HG03439 (cell line): Measurements from ENCODE around the gene CAMK1D.
"Not testable (repeated sequence)": the region's sequence is repeated elsewhere in the genome, so short reads cannot be mapped to it uniquely, and the experiment has no call there.

Experiments used
- ATAC-seq: cut with Tn5 transposase; IDR thresholded peaks from one replicate; pipeline ENCODE4 v1.9.1; 2021; ENCODE audit warnings: mild to moderate bottlenecking, moderate library complexity; ENCODE audit not compliant: unreplicated experiment

CAMK1D gene

DNA sequence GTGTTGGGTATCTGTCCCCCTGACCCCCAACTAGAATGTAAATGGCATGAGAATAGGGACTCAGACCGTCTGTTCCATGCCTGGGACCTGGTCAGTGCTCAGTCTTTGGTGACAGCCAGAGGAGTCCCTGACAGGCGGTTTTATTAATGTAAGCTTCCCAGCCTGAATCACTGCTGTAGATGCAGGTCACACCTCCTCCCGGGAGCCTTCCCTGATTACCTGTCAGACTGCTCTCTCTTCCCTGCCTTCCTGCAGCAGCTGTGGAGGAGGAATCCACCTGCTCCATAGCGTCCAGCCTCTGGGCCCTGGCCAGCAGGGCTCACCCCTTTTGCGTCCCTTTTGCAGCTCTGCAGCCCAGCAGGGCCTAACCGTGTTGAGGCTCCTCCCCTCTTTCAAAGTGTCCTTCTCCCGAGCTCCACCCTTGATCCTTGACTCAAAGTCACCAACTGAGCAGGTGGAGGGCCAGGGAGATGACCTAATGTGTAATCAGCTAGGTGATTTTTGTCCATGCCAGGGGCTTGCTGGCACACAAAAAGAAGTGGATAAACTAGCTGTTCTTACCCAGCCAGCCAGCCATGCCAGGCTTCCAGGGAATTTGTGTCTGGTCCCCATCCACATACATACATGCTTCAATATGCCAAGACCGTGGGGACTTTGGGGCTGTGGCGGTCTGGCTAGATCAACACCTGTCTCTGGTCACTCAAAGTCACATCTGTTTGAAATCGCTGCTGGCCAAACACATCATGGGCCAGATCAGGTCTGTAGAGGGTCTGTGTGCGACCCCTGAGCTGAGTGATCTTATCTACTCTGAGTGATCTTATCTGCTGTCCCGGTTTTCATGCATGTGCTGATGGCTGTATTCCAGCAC lies 457.1 kb downstream of the CAMK1D start:
- ATAC-seq = no peak

DNA sequence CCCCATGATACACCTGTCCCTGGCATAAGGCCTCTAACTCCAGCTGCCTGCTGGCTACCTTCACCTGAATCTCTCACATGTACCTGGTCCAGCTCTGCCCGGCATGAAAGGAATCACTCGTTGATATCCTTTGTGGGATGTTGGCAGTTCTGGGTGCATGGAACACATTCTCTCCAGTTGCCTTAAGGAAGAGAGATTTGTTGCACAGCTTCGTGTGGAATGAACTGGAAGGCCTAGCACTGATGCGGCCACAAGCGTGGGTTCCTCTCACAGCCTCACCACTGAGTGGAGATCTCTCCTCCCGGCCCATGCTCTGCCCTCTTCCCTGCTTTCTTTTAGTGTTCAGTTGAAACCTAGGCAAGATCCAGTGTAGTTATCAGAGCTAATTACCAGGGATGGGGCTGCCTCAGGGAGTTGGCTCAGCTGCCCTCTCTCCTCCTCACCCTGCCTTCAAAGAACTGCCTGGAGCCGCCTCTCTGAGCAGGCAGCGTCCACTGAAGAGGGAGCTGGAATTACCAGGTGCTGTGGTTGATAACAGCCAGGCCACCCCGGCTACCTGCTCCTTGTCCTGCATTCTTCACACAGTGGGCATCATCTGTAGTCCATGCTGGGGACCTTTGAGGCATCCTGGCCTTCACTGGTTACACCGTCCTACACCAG lies 457.9 kb downstream of the CAMK1D start:
- no peak for ATAC-seq

DNA sequence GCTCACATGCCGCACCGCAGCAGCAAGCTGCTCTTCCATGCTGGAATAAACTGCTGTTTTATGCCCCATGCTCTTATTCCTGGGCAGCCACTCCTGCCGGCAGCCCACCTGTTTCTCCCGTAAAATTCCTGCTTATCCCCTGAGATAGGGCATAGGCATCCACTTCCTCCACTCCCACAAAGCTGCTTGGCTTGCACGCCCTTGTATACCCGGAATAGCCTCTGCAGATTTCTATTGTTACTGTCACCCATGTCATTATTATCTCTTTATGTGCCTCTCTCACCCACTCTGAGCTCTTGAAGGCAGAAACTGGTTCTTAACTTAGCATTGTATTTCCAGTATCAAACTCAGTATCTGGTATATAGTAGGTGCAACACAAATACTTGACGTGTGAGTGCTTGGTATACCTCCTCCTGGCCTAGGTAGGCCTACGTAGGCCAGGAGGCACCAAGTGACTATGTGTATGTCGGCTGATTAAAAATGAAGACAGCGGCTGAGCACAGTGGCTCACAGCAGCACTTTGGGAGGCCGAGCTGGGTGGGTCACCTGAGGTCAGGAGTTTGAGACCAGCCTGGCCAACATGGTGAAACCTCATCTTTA lies 458.8 kb downstream of the CAMK1D start:
- ATAC-seq = no peak

DNA sequence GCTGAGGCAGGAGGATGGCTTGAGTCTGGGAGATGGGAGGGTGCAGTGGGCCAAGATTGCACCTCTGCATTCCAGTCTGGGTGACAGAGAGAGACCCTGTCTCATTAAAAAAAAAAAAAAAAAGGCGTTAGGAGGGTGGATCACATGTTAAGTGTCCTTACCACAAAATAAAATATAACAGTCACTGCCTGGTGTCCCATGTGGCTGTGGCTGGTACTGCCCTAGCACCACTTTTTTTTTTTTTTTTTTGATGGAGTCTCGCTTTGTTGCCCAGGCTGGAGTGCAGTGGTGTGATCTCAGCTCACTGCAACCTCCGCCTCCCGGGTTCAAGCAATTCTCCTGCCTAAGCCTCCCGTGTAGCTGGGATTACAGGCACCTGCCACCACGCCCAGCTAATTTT lies 460.7 kb downstream of the CAMK1D start:
- ATAC-seq = not testable (repeated sequence)

DNA sequence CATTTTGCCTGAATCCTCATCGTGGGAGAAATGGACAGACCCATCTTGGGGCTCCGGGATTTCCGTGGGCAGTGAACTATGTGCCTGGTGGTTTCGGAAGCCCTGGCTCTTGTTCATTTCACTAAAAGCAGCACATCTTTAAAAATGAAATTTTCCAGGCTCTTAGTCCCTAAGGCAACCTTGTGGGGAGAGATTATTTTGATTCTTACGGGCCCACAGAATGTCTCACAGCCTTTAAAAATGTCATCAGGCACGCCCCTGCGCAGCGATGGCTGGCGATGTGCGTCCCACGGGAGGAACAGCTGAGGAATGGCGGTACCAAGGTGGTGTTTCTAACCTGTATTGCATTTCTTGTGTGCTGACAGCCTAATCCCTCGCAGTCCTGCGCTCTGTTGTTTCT lies 462.5 kb downstream of the CAMK1D start:
- no peak for ATAC-seq

DNA sequence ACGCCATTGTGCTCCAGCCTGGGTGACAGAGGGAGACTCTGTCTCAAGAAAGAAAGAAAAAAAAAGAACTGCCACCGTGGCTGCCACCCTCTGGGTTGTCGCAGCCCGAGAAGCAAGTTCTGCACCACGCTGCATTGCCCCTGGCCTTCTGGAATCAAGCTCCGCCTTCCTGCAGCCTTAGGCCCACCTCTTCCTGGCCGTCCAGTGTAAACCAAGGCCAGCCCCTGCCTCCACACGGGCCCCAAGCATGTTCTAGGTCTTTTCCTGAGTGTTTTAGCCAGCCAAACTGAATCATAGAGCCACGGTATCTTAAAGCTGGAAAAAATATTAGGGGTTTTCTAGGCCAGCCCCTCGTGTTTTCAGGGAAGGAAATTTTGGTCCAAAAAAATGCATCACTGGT lies 463.2 kb downstream of the CAMK1D start:
- no peak for ATAC-seq

DNA sequence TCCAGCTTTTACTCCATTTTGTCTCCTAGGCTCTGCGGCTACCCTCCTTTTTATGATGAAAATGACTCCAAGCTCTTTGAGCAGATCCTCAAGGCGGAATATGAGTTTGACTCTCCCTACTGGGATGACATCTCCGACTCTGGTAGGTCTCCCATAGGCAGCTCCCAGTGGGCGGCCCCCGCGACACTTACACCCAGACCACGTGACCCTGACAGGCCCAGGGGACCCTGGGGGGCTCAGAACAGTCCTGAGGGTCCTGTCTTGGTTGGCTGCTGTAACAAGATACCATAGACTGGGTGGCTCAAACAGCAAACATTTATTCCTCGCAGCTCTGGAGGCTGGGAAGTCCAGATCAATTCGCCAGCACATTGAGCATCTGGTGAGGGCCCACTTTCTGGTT lies 464.8 kb downstream of the CAMK1D start:
- no peak for ATAC-seq

DNA sequence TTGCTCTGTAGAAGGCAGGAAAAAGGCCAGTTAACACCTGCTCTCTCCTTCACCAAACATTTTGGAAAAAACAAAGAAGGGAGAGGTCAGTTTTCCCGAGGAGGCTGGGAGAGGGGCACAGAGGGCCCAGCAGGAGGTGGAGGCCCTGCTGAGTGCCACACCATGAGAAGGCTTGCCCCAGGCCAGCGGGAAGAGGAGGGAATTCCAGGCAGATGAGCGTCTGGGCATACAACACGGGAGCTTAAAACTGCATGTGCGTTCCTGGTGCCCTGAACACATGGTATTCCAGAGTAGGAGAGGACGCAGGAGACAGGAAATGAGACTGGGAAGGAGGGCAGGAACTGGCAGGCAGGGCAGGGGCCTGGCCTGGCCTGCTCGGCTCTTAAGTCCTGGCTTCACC lies 469.7 kb downstream of the CAMK1D start:
- ATAC-seq = no peak

DNA sequence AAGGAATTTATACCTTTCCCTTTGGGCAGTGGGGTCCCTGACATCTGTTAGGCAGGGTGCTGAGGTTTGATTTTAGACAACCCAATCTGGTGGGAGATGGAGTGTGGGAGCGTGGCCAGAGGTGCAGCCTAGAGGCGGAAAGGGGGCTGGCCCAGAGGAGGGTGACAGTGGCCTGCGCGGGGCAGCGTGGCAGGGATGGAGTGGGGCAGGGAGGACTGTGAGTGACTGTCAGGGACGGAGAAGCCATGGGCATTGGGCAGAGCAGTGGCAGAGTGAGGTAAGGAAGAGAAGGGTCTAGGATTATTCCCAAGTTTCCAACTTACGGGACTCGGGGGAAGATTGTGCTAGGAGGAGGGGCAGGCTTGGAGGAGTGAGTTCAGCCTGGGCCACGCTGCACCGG lies 470.3 kb downstream of the CAMK1D start:
- ATAC-seq = no peak

DNA sequence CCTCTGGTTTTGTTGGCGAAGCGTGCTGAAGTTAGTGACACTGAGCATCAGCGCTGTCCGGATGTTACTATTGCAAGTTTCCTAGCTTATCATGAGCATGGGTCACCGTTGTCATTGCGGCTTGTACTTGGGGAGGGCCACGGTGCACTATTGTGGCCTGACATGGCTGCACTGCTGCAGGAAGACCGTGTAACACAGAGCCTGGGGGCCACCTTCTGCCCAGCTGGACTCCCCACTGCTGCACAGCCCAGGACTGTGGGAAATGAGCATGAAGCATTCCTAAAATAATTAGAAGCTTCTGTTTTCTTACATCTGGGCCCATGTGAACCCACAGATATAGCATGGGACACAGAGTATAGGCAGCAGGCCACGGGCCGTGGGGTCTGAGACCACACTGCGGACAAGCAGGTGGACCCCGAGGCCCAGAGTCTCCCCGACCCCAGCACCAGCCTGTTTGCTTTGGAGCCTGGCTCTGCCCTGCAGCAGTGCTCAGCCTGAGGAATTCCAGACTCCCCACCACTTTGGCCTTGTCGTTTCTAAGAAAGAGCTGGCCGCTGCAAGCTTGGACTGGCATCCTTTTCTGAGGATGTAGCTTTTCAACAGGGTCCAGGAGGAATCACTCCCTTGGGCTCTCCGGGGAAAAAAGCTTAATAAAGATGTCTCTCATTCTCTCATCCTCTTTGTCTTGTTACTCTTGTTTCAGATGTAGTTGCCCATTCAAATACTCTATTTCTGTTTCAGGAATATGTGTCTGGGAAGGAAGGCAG lies 473.0 kb downstream of the CAMK1D start:
- ATAC-seq = no peak

DNA sequence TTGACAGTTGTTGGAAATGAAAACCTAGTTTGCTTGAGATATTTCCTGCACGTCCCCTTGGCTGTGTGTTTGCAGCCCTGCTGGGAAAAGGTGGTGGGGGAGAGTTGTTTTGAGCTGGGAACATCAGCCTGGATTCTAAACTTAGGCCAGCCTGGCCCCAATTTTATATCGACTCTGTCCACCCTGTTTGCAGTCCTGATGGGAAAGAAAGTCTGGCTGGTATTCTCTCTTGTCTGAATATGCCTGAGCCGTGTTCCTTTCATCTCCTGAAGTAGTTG lies 473.5 kb downstream of the CAMK1D start:
- no peak for ATAC-seq

DNA sequence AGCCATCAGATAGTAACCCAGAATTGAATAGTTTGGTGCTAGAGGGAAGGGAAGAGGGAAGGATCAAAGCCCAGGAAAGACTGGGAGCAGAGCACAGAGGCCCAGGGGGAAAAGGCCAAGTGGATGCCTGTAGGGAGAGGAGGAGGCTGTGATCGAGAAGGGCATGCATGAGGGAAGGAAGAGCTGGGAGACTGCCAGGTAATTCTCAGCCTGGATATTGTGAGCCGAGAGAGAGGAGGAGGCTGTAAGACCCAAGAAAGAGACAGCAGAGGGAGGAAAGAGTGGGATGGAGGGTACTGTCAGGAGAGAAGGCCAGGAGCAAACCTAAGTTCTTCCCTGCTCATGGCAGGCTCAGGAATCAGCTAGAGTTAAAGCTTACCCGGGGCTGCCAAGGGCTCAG lies 474.0 kb downstream of the CAMK1D start:
- ATAC-seq = no peak

DNA sequence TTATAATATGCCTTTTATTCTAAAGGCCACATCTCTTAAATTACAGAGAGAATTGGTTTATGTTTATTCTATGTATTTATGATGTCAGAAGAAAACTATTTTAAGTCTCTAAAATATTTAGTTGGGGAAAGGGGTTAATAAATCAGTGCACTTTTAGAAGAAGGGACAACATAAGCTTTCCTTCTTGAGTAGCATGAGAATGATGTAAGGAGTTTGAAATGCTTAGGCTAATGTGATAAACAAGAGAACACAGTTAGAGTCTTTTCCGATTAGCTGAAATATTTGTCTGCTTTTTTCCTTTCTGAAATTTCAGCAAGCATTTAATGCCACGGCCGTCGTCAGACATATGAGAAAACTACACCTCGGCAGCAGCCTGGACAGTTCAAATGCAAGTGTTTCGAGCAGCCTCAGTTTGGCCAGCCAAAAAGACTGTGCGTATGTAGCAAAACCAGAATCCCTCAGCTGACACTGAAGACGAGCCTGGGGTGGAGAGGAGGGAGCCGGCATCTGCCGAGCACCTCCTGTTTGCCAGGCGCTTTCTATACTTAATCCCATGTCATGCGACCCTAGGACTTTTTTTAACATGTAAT lies 476.0 kb downstream of the CAMK1D start:
- no peak for ATAC-seq

DNA sequence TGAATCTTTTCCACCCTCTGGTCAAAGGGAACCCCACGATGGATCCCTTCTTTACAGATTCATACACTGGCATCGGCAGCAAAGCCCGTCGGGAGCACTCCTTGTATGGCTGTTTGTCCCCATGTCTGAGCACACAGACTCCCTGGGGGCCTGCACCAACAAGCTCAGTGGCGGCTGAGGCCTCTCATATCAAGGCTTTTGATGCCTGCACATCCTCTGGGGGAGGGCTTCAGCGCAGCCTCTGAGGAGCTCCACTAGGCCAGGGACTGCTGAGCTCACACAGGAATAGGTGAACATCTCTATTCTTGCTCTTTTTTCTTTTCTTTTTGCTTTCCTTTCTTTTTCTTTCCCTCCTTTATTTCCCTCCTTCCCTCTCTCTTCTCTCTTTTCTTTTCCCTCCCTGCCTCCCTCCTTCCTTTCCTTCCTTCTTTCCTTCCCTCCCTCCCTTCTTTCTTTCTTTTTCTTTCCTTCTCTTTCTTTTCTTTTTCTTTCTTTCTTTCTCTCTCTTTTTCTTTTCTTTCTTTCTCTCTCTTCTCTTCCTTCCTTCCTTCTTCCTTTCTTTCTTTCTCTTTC lies 477.5 kb downstream of the CAMK1D start:
- no peak for ATAC-seq

DNA sequence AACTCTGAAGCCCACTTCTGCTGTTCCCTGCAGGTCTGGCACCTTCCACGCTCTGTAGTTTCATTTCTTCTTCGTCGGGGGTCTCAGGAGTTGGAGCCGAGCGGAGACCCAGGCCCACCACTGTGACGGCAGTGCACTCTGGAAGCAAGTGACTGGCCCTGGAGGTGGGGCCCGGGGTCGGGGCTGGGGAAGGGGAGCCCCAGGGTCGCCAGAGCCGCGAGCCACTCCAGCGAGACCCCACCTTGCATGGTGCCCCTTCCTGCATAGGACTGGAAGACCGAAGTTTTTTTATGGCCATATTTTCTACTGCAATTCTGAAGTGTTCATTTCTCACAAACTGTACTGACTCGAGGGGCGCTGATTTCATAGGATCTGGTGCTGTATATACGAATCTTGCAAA lies 479.4 kb downstream of the CAMK1D start:
- ATAC-seq = no peak

DNA sequence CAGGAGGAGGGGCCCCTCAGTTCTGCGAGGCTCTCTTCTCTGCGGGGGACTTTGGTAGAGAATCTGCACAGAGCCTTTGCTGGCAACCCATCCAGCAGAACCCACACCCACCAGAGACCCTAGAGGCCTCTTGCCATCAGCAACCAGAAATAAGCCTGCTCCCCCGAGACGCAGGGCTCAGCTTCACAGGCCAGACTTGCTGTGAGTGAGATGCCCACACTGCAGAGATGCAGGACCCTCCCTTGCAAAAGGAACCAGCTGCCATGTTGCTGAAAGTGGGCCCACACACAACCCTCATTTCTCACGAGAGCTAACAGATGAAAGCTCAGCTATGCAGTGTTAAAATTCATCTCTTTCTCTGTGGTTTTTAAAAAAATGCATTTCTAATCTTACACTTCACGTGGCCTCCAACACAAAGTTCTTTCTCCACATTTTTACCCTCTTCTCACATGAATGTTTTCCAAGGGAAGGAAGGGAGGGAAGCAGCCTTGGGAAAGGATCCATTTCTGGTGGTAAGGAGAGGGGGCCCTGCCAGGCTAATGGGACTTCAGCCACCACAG lies 480.6 kb downstream of the CAMK1D start:
- no peak for ATAC-seq

DNA sequence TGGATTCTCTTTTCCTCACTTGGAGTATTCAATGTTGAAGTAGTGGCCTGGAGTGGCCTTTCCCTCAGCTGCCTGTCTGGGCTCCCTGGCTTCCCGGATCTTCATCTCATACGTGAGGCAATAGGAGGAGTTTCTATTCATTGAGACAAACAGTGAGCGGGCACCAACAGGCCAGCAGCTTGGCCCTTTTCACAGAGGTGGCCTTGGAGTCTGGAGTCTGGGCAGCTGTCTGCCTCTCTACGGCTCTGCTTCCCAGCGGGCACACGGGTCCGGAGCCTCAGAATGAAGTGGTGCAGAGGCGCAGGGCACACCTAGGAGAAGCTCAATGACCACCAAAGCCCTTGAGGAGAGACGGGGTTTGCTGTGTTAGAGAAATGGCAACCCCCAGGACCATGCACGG lies 482.7 kb downstream of the CAMK1D start:
- no peak for ATAC-seq

DNA sequence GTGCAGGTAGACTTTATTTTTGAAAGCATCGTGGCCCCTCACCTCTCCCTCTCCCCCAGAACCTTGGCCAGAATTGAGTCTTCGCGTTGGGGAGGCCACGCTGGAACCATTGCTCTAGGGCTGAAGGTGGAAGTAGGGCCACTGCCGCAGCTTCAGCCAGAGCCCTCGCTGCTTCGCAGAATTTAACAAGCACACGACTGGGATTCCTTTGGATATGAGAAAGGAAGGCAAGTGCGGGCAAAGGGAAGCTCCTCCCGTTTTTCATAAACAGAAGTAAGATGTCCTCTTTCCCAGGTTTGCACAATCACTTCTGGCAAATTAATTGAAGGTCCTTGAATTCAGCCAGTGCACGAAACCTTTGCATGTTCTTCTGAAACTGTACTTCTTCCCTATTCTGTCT lies 484.1 kb downstream of the CAMK1D start:
- ATAC-seq = no peak

DNA sequence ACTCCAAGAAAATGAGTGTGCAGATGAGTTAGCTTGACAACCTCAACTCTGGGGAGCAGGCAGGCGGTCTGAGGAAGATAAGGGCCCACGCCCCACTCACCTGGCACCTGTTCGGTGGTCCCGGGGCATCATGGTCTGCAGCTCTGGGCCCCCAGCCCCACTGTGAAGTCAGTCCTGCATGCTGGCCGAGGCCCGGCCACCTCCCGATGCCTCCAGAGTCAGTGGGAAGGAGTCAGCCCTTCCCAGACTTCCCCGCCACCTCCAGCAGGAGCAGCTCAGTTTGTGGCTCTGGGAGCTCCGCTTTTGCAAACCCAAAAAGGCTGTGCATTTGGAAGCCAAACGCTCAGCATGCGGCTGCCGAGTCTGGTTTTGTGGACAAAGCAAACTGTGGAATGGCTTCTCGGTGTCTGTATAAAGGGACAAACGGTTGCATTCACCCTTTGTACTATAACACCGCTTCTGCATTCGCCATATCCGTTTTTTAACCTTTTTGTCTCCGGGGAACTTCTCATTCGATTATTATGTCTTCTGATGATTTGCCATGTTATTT lies 484.8 kb downstream of the CAMK1D start:
- ATAC-seq = no peak

DNA sequence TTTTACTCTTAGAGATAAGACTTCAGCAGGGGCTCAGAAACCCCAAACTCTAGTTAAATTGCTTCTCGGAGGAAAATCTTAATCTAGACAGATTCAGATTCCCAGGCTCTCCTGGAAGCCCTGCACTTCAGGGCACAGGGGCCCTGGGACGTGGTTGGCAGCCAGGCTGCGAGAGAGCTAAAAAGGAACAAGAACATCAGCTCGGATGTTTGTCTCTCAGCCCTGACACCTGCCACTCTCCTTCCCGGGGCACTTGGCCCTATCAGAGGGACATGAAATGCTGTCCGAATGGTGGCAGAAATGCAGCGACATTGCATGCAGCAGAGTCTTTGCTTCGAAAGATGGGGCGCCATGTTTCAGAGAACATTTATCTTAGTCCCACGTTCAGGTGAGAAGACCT lies 485.4 kb downstream of the CAMK1D start:
- ATAC-seq = no peak
